Posterior cingulate gyrus (tissue), 11 donors: Measurements from ENCODE around the gene SPATS1.
A peak's percentile ranks its signal among the peaks of the same experiment; 100 is the strongest.
"Not testable (repeated sequence)": the region's sequence is repeated elsewhere in the genome, so short reads cannot be mapped to it uniquely, and the experiment has no call there.

Experiments
- DNase-seq, 10 donors: peaks; one replicate each; pipeline versions ENCODE4 v3.0.0 to v3.0.0-alpha.2; 2020 to 2021; ENCODE audit warnings: mixed read lengths in 3 of 10
- intact Hi-C: fragments of 100-400 bp; cut with DNase I; formaldehyde crosslinking; loops from one replicate; pipeline ENCODE4 v1.15.1; 2023

SPATS1 gene

GRCh38 chr6:44339763-44340625 lies 2.5 kb upstream of the SPATS1 start:
- intact Hi-C loops: no loop called here
- DNase-seq: peak in 1 of 10 donors; percentile 61

DNA sequence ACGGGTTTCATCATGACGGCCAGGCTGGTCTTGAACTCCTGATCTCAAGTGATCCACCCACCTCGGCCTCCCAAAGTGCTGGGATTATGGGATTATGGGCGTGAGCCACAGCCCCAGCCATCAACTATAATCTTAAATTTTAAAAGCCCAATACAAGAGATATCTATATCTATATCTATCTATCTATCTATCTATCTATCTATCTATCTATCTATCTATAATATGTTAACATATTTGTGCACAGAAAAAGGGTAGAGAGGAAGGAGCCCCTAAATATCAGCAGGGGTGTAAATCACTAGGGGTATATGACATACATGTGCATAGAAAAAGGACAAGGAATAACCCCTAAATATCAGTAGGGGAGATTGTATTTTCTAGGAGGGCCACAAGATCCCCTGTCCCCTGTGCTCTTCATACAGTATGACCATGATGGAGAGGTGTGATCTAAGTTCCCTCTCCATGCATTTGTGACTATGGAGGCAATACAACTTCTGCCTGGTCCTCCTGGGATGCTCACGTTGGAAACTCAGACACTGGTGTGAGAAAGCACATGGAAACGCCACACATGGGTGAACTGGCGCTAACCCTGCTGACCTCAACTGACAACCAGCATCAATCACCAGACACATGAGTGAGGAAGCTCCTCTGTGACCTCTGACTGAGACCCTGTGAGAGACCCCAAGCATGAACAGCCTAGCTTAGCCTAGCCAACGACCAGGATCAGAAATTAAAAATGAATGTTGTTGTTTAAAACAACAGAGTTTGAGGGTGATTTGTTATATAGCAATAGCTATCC lies 1.2 kb upstream of the SPATS1 start:
- intact Hi-C loops: no loop called here
- DNase-seq: no peak

DNA sequence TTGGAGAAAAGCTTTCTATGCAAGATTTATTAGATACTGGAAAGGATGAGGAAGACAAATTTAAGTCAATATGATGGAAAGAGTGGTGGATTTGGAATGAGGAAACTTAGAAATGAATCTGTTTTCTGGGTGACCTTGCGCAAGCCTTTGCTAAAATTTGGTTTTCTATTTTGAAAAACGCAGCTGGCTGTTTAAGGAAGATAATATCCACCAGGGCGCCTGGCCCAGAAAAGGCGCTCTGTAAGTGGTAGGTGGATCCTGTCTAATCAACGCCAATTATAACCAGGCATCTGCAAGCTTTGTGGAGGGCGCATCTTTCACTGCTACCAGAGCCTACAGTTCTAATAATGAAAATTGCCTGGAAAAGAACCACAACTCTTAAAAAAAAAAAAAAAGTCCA lies 398 bp upstream of the SPATS1 start:
- intact Hi-C loops: no loop called here
- peak in 7 of 10 donors; percentile 30 to 88 (median 38) for DNase-seq

DNA sequence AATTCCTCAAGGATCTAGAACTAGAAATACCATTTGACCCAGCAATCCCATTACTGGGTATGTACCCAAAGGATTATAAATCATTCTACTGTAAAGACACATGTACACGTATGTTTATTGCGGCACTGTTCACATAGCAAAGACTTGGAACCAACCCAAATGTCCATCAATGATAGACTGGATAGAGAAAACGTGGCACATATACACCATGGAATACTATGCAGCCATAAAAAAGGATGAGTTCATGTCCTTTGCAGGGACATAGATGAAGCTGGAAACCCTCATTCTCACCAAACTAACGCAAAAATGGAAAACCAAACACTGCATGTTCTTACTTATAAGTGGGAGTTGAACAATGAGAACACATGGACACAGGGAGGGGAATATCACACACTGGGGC lies 4.4 kb downstream of the SPATS1 start:
- intact Hi-C loops, DNase-seq: not testable (repeated sequence)

GRCh38 chr6:44349904-44350649 lies 7.6 kb downstream of the SPATS1 start:
- intact Hi-C loops: no loop called here

GRCh38 chr6:44350650-44350994 lies 8.2 kb downstream of the SPATS1 start:
- intact Hi-C loops: not testable (repeated sequence)

More at GRCh38 chr6:44349904-44350649, 7.6 kb downstream of the SPATS1 start:
- no peak for DNase-seq

GRCh38 chr6:44352259-44352658 lies 9.8 kb downstream of the SPATS1 start:
- intact Hi-C loops: no loop called here
- no peak for DNase-seq

More at GRCh38 chr6:44350650-44350994, 8.2 kb downstream of the SPATS1 start:
- not testable (repeated sequence) for DNase-seq

DNA sequence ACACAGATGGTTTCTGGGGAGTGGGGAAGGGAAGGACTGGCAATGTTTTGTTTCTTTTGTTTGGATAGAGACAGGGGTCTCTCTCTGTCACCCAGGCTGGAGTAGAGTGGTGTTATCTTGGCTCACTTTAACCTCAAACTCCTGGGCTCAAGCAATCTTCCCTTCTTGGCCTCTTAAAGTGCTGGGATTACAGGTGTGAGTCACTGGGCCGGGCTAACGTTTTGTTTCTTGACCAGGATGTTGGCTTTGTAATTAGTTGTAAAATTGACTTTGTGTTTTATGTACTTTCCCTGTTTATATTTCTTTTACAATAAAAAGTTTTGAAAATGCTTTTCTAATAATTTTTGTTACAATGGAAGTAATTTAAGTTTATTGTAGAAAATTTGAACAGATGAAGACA lies 10.9 kb downstream of the SPATS1 start:
- no peak for DNase-seq
- intact Hi-C loops: no loop called here

GRCh38 chr6:44355640-44356039 lies 13.2 kb downstream of the SPATS1 start:
- intact Hi-C loops: no loop called here
- no peak for DNase-seq

- DNase-seq: no peak
- intact Hi-C loops: no loop called here
These were observed 14.0 kb downstream of the SPATS1 start for GRCh38 chr6:44356487-44356886.

- DNase-seq: no peak
- intact Hi-C loops: no loop called here
These were observed 17.5 kb downstream of the SPATS1 start for GRCh38 chr6:44359973-44360372.

DNA sequence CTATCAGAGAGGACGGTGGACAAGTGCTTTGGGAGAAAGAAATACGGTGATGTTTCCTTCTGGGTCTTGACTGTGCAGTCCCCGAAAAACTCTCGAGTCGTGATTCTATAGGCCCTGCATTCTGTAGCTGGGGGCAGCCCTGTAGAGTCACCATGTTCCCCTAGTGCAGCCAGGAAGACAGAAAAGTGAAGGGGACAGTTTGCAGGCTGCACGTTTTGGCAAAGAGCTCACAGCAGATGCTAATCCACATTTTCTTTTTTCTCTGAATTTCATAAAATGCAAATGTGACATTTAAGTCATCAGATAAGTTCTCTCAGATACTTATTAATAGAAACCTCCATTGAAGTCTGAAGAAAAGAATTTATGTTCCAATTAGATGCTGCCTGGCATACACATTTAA lies 19.5 kb downstream of the SPATS1 start:
- DNase-seq: peak in 2 of 10 donors; percentile 49 to 74
- intact Hi-C loops: no loop called here

GRCh38 chr6:44363377-44363926 lies 21.0 kb downstream of the SPATS1 start:
- DNase-seq: no peak
- intact Hi-C loops: no loop called here

- intact Hi-C loops: no loop called here
- DNase-seq: no peak
These were observed 24.3 kb downstream of the SPATS1 start for GRCh38 chr6:44366781-44367180.

DNA sequence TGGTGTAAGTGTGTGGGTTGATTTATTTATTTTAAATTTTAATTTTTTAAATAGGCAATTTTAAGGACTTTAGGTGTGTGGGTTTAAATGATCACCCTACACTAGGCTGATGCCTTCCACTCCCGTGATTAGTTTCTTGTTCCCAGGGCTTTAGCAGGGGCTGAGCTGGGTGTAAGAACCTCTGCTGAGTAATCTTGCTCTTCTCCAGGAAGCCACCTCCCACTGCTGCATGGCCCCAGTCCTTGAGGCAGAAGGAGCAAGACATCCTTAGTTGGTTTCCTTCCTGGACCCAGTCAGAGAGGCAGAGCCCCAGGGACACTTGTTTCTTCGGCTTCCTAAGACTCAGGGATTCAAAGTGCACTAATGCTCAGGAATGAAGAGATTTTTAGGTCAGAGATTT lies 25.2 kb downstream of the SPATS1 start:
- peak in 1 of 10 donors; percentile 25 for DNase-seq

DNA sequence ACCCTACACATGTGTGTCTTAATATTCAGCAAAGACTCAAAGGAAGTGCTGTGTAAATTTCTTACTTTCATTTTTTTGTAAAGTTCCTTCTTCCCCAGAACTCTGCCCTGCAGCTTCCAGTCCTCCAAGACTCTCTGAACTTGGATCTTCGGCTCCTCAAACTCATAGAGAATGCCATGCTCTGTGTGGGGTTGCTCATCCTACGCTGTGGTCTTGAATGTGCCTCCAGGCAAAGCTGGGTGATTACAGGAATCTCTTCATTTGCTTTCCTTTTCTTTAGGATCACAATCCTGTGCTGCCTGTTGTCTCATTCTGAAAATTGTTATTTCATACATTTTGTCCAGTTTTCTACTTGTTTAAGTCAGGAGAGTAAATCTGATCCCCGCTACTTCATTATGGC lies 30.6 kb downstream of the SPATS1 start:
- DNase-seq: no peak
- intact Hi-C loops: no loop called here

More for the DNA sequence above, 25.2 kb downstream of the SPATS1 start:
- intact Hi-C loops: no loop called here

- intact Hi-C loops: no loop called here
- no peak for DNase-seq
These were observed 31.3 kb downstream of the SPATS1 start for GRCh38 chr6:44373787-44374186.

DNA sequence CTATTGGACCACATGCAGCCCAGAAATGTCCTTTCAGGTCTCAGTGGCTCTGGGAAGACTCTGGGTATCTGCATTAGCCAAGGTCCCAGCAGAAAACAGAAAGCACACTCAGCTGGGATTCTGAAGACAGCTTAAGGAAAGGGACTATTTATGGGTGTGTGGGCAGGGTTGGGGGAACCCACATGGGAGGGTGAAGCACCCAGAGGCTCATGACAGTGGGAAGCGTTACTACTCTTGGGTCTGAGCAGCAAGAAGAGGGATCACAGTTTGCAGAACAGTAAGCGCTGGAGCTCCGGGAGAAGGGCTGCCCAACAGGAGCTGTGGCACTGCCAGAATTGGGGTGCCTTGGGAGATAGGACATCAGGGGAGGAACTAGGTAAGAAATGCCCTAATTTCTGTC lies 32.6 kb downstream of the SPATS1 start:
- intact Hi-C loops: no loop called here
- peak in 1 of 10 donors; percentile 51 for DNase-seq

GRCh38 chr6:44377484-44377883 lies 35.0 kb downstream of the SPATS1 start:
- intact Hi-C loops: no loop called here
- DNase-seq: no peak

DNA sequence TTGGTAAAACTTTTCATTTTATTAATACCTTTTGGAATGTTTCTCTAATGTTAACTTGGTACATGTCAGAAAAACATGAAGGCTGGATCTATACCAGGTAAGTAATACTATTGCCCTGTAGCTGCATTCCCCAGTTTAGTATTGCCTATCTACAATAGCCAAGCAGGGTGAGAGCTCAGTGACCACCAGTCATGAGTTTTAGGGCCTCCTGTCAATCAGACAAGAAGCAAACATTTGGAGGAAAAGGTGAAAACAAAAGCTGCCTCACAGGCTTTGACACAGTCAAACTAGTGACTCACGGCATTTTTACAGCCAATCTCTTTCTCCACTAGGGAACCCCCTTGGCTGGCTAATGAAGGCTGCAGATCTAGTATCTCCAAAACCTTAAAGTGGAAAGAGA lies 35.5 kb downstream of the SPATS1 start:
- no peak for DNase-seq
- intact Hi-C loops: no loop called here

- DNase-seq: no peak
- intact Hi-C loops: no loop called here
These were observed 39.3 kb downstream of the SPATS1 start for GRCh38 chr6:44381739-44382138.
